ENCODE results near the gene GABRG3. TPM values are rescaled to one million over a fixed set of nuclear protein-coding genes. Genes with fewer than 3 reads are reported as not detected.

GABRG3 gene
- total and polyA plus RNA-seq, 2 of the 4 experiments (the other 2 are of a cell fraction): not detected

DNA sequence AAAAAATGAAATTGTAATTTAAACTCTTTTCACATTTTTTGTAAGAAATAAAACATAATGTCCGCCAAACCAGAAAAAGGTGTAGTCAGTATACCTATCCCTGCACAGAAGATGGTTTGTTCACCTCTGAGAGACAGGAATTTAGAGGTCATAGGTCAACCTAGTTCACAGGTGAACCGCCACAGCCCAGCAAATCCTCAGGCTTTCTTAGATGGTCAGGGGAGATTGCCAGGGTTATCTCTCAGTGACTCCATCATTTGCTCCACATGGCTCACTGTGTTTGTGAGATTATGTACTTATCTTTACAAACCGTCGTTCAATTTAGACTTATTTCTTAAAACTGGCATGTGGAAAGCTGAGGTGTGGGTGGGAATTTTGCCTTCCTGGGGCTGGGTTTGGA lies 264.2 kb downstream of the GABRG3 start:
- no peaks in the 10 kb centered on the region for H4K20me1 ChIP-seq (ENCODE audit: insufficient read depth, low read length)
- no peaks in the 10 kb centered on the region for H3K9me1 ChIP-seq (ENCODE audit: insufficient read depth, low read length)
- H3K27me3 ChIP-seq (ENCODE audit: control insufficient read depth, insufficient read depth, low read length): no peaks in the 10 kb centered on the region
- peaks cover 28% of the 10 kb centered on the region for H3K9me3 ChIP-seq (ENCODE audit: control insufficient read depth, insufficient read depth, low read length)
- H3K56ac ChIP-seq (ENCODE audit: extremely low read depth, insufficient read depth, low read length): no peak overlapping the region
- H3K14ac ChIP-seq (replicated peaks; ENCODE audit: low read depth, low read length): no peak overlapping the region
- H4K5ac ChIP-seq (ENCODE audit: low read depth, low read length): no peak overlapping the region
- H3K18ac ChIP-seq (ENCODE audit: low read depth, low read length): no peak overlapping the region
- H3K4ac ChIP-seq (ENCODE audit: low read depth, low read length): no peak overlapping the region
- H3K9ac ChIP-seq (ENCODE audit: low read depth, low read length): no peak overlapping the region
- CTCF ChIA-PET: no interaction called here
- POLR2A ChIA-PET (ENCODE audit: unreplicated experiment): no interaction called here
- H3K23ac ChIP-seq (ENCODE audit: low read depth, low read length): no peak overlapping the region
- H2BK5ac ChIP-seq (ENCODE audit: low read depth, low read length, poor library complexity, severe bottlenecking): no peak overlapping the region
- H2AFZ ChIP-seq (replicated peaks; ENCODE audit: low read length, poor library complexity): no peak overlapping the region
- TF ChIP-seq RAD21 (IDR thresholded peaks at IDR 0.05; ENCODE audit: low read length) (no peak), RFX5 (IDR thresholded peaks at IDR 0.05; ENCODE audit: low read depth, low read length) (no peak), CHD1 (IDR thresholded peaks at IDR 0.05; ENCODE audit: low read depth, low read length) (no peak), POLR2A (IDR thresholded peaks at IDR 0.05; ENCODE audit: low read depth, low read length) (no peak), NFE2L2 (IDR thresholded peaks at IDR 0.05; ENCODE audit: low read depth, low read length) (no peak), MAFK (IDR thresholded peaks at IDR 0.05; ENCODE audit: low read depth, low read length) (no peak)
- TF ChIP-seq, protein P1, sequence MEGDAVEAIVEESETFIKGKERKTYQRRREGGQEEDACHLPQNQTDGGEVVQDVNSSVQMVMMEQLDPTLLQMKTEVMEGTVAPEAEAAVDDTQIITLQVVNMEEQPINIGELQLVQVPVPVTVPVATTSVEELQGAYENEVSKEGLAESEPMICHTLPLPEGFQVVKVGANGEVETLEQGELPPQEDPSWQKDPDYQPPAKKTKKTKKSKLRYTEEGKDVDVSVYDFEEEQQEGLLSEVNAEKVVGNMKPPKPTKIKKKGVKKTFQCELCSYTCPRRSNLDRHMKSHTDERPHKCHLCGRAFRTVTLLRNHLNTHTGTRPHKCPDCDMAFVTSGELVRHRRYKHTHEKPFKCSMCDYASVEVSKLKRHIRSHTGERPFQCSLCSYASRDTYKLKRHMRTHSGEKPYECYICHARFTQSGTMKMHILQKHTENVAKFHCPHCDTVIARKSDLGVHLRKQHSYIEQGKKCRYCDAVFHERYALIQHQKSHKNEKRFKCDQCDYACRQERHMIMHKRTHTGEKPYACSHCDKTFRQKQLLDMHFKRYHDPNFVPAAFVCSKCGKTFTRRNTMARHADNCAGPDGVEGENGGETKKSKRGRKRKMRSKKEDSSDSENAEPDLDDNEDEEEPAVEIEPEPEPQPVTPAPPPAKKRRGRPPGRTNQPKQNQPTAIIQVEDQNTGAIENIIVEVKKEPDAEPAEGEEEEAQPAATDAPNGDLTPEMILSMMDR (conservative IDR thresholded peaks at IDR 0.05; ENCODE audit: low read depth, low read length): no peak
- ATAC-seq (ENCODE audit: low read depth) (no peak), DNase-seq (no peak)
- H3K36me3 ChIP-seq (ENCODE audit: control insufficient read depth, insufficient read depth, low read length): no peaks in the 10 kb centered on the region
- H2AK9ac ChIP-seq (replicated peaks; ENCODE audit: low read depth, low read length, poor library complexity): no peak overlapping the region
- no peak overlapping the region for H2AK5ac ChIP-seq (ENCODE audit: low read depth, low read length)
- H3K4me3 ChIP-seq (ENCODE audit: insufficient read depth, low read depth, low read length): no peak overlapping the region
- in situ Hi-C loops (cut with MboI; ENCODE audit: low sequenced_read_pairs): no loop called here
- no peak overlapping the region for H3K4me2 ChIP-seq (ENCODE audit: low read depth, low read length)
- intact Hi-C loops (cut with micrococcal nuclease): no loop called here
- no peak overlapping the region for H3K27ac ChIP-seq (ENCODE audit: insufficient read depth, low read length)
- no TSS peak for BruUV-seq (replicated peaks)
- no peak overlapping the region for H4K91ac ChIP-seq (ENCODE audit: insufficient read depth, low read depth, low read length)
- H2BK20ac ChIP-seq (ENCODE audit: low read depth, low read length): no peak overlapping the region
- no peak overlapping the region for H2BK120ac ChIP-seq (ENCODE audit: low read depth, low read length)
- no peaks in the 10 kb centered on the region for H3K79me1 ChIP-seq (ENCODE audit: low read depth in 1 of 2, low read length in 2 of 2)
- dilution Hi-C loops (cut with HindIII; ENCODE audit: low sequenced_read_pairs, unreplicated experiment): no loop called here
- H4K8ac ChIP-seq (ENCODE audit: low read depth in 2 of 2, low read length in 2 of 2): no peak overlapping the region
- WGBS, 2 experiments (ENCODE audit: extremely low coverage in 2 of 2, insufficient read length in 1 of 2): no CpG with 5 or more reads among the region's 4 CpGs
- H3K4me1 ChIP-seq (ENCODE audit: control insufficient read depth, insufficient read depth, low read length): no peaks in the 10 kb centered on the region
- H2BK15ac ChIP-seq (ENCODE audit: low read depth, low read length): no peak overlapping the region

Data from IMR-90 (cell line).